ENCODE measurements around the gene USO1.

The USO1 gene

DNA sequence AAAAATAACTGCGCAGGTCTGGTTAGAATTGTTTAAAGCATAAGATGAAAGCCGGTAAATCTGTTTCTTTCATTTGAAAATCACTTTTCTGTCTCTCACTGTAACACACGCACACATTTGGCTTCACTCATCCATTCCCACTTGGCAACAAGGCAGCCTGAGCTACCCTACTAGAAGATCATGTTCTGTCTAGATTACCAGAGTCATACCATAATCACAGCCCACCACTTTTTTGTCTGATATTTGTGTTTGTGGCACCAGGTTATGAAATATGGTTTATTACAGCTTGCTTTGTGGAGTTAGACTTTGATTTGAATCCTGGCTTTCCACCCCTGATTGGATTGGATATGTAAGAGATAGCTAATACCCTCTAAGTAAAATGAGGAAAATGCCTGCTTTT is 2.2 kb downstream of the USO1 start:
- TF ChIP-seq POLR2A (IDR thresholded peaks at IDR 0.05; ENCODE audit: extremely low read depth, insufficient read length) (no peak), MYC (IDR thresholded peaks at IDR 0.05; ENCODE audit: low read depth, low read length) (no peak), CTCF (IDR thresholded peaks at IDR 0.05; ENCODE audit: low read depth, low read length) (no peak)
- TF ChIP-seq, protein P1, sequence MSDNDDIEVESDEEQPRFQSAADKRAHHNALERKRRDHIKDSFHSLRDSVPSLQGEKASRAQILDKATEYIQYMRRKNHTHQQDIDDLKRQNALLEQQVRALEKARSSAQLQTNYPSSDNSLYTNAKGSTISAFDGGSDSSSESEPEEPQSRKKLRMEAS (IDR thresholded peaks at IDR 0.05; ENCODE audit: low read depth, low read length): no peak
- DNase-seq (ENCODE audit: low read depth): no peak
- H3K4me3 ChIP-seq (ENCODE audit: low read depth, low read length): peak overlapping the region; percentile 3

DNA sequence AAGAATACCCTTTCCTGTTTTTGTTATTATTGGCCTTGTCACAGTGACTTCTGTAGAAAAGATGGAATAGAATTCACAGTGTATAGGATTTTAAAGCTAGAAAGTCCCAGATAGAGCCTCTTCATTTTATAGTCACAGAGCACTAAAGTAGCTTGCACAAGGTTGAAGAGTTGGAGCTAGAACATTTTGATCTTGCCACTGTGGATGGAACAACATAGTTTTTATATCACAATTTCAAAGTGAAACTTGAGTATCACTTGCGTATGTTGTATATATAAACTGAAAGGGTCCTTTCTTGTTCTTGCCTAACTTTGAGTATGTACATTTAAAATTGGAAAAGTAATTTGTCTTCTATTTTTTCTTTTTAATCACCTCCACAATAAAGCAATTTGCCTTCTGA is 2.7 kb downstream of the USO1 start:
- TF ChIP-seq, protein P1 (IDR thresholded peaks at IDR 0.05; ENCODE audit: low read depth, low read length): no peak
- TF ChIP-seq MYC (IDR thresholded peaks at IDR 0.05; ENCODE audit: low read depth, low read length) (no peak), CTCF (IDR thresholded peaks at IDR 0.05; ENCODE audit: low read depth, low read length) (no peak), POLR2A (IDR thresholded peaks at IDR 0.05; ENCODE audit: extremely low read depth, insufficient read length) (no peak)
- no peak overlapping the region for H3K4me3 ChIP-seq (ENCODE audit: low read depth, low read length)
- DNase-seq (ENCODE audit: low read depth): no peak

DNA sequence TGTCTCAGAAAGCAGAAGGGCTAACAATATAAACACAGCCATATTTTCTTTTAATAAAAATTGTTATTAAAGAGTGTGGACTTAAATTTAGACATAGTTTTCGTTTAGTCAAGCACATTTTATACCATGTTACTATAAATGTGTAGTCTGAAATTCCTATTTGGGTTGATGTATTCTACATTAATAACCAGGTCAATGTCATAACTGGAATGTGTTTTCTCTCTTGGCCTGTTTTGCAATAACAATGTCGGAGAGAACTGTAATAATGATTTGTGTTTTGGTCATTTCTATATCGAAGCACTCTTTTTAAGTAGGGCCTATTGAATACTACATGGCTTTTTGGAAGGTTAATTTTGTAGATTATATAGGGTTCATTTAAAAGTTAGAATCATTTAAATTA is 5.5 kb downstream of the USO1 start:
- no peak for DNase-seq (ENCODE audit: low read depth)
- TF ChIP-seq CTCF (IDR thresholded peaks at IDR 0.05; ENCODE audit: low read depth, low read length): no peak
- H3K4me3 ChIP-seq (ENCODE audit: low read depth, low read length): no peak overlapping the region

GRCh38 chr4:75733369-75733768 is 9.0 kb downstream of the USO1 start:
- H3K4me3 ChIP-seq (ENCODE audit: low read depth, low read length): no peak overlapping the region
- TF ChIP-seq CTCF (IDR thresholded peaks at IDR 0.05; ENCODE audit: low read depth, low read length) (no peak), MYC (IDR thresholded peaks at IDR 0.05; ENCODE audit: low read depth, low read length) (no peak), POLR2A (IDR thresholded peaks at IDR 0.05; ENCODE audit: extremely low read depth, insufficient read length) (no peak)
- TF ChIP-seq, protein P1 (IDR thresholded peaks at IDR 0.05; ENCODE audit: low read depth, low read length): no peak
- no peak for DNase-seq (ENCODE audit: low read depth)

DNA sequence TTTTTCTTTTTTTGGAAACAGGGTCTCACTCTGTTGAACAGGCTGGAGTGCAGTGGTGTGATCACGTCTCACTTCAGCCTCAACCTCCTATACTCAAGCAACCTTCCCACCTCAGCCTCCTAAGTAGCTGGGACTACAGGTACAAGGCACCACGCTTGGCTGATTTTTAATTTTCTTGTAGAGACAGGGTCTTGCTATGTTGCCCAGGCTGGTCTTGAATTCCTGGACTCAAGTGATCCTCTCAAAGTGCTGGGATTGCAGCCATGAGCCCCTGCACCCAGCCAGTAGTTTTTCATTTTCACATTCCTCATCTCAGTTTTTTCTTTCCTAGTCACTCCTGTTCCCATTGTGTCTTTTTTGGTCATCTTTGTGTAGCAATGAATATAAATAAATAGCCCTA is 11.1 kb downstream of the USO1 start:
- no peak for DNase-seq (ENCODE audit: low read depth)
- TF ChIP-seq CTCF (IDR thresholded peaks at IDR 0.05; ENCODE audit: low read depth, low read length): no peak
- no peak overlapping the region for H3K4me3 ChIP-seq (ENCODE audit: low read depth, low read length)

- DNase-seq (ENCODE audit: low read depth): no peak
- H3K4me3 ChIP-seq (ENCODE audit: low read depth, low read length): no peak overlapping the region
- TF ChIP-seq MYC (IDR thresholded peaks at IDR 0.05; ENCODE audit: low read depth, low read length): no peak
- TF ChIP-seq, protein P1 (IDR thresholded peaks at IDR 0.05; ENCODE audit: low read depth, low read length): no peak
- no peak for TF ChIP-seq POLR2A (IDR thresholded peaks at IDR 0.05; ENCODE audit: extremely low read depth, insufficient read length)
- no peak for TF ChIP-seq CTCF (IDR thresholded peaks at IDR 0.05; ENCODE audit: low read depth, low read length)
Observed at GRCh38 chr4:75736862-75737261, 12.5 kb downstream of the USO1 start.
